OCI-LY7 (cell line): ENCODE results near the gene ZMIZ2. TPM values are rescaled to one million over a fixed set of nuclear protein-coding genes. Genes with fewer than 3 reads are reported as not detected.

ENCODE experiments used
- BruUV-seq: library from RNA; stranded (reverse); fragments of 400-500 nt; replicated peaks from 2 replicates; lab custom pipeline; 2021; lab: Mats Ljungman, UMichigan
- CTCF ChIA-PET: fragments of 300-600 bp; sonication (Branson Sonifier 250); formaldehyde crosslinking; loops from one replicate; lab custom pipeline; 2022; ENCODE audit warnings: antibody characterized with exemption; ENCODE audit not compliant: unreplicated experiment; lab: Charles Lee
- POLR2A ChIA-PET: fragments of 300-600 bp; sonication (Branson Sonifier 250); formaldehyde crosslinking; loops from one replicate; lab custom pipeline; 2022; ENCODE audit warnings: antibody characterized with exemption; lab: Charles Lee
- DNase-seq: peaks from one replicate; pipeline ENCODE4 v3.0.0-alpha.2; 2015; ENCODE audit warnings: low spot score
- H2AFZ ChIP-seq: fragments of 200-600 bp; sonication (generic), shearing (Covaris generic); 2 replicates; pipeline ENCODE4 v1.6.1; 2014; ENCODE audit warnings: mild to moderate bottlenecking, antibody characterized with exemption, low read length, moderate library complexity
- H3K27ac ChIP-seq: fragments of 200-600 bp; sonication (generic); 2 replicates; pipeline ENCODE4 v1.5.1; 2014; ENCODE audit warnings: mixed run types, low read depth, mild to moderate bottlenecking, moderate library complexity, low read length, inconsistent platforms; ENCODE audit not compliant: poor library complexity, severe bottlenecking
- H3K36me3 ChIP-seq: fragments of 200-600 bp; sonication (generic); 2 replicates; pipeline ENCODE4 v1.6.1; 2014; ENCODE audit warnings: mild to moderate bottlenecking, antibody characterized with exemption, low read length, moderate library complexity, mixed read lengths; ENCODE audit not compliant: insufficient read depth
- H3K4me1 ChIP-seq: fragments of 200-600 bp; sonication (generic); 2 replicates; pipeline ENCODE4 v1.5.1; 2014; ENCODE audit warnings: mild to moderate bottlenecking, low read length; ENCODE audit not compliant: insufficient read depth, poor library complexity, severe bottlenecking
- H3K4me2 ChIP-seq: fragments of 200-600 bp; sonication (generic); 2 replicates; pipeline ENCODE4 v1.6.1; 2014; ENCODE audit warnings: mild to moderate bottlenecking, low read length
- H3K4me3 ChIP-seq: fragments of 200-600 bp; sonication (generic); 2 replicates; pipeline ENCODE4 v1.5.1; 2014; ENCODE audit warnings: mild to moderate bottlenecking, low read depth, low read length; ENCODE audit not compliant: poor library complexity, severe bottlenecking
- H3K79me2 ChIP-seq: fragments of 200-600 bp; sonication (generic); 2 replicates; pipeline ENCODE4 v1.6.1; 2016; ENCODE audit warnings: low read depth, mild to moderate bottlenecking, low read length, moderate library complexity, mixed read lengths; ENCODE audit not compliant: insufficient read depth
- H3K9me2 ChIP-seq: fragments of 200-600 bp; sonication (generic); 2 replicates; pipeline ENCODE4 v1.6.1; 2016; ENCODE audit warnings: mild to moderate bottlenecking, low read length, mixed read lengths; ENCODE audit not compliant: insufficient read depth
- H3K9me3 ChIP-seq: fragments of 200-600 bp; sonication (generic); 2 replicates; pipeline ENCODE4 v1.6.1; 2014; ENCODE audit warnings: mild to moderate bottlenecking, mixed run types, low read length, mixed read lengths
- H4K20me1 ChIP-seq: fragments of 200-600 bp; sonication (generic); 2 replicates; pipeline ENCODE4 v1.6.1; 2014; ENCODE audit warnings: mild to moderate bottlenecking, antibody characterized with exemption, low read length, moderate library complexity, mixed read lengths; ENCODE audit not compliant: insufficient read depth
- EZH2phosphoT487 ChIP-seq: fragments of 200-600 bp; sonication (generic); IDR thresholded peaks from 2 replicates; pipeline ENCODE4 v1.6.1; 2018; ENCODE audit warnings: low read depth, borderline replicate concordance, mild to moderate bottlenecking, mixed run types, antibody characterized with exemption, low read length, moderate library complexity, mixed read lengths
- intact Hi-C: fragments of 100-400 bp; cut with micrococcal nuclease; formaldehyde crosslinking; loops from one replicate; pipeline ENCODE4 v1.10.0; 2022; ENCODE audit not compliant: unreplicated experiment
- total RNA-seq, 2 experiments: library from RNA; depleted of rRNA in 1 of 2; stranded (reverse); fragments of >200 nt in 1 of 2; shearing (Covaris generic) in 1 of 2; gene quantifications; 2 replicates each; pipeline ENCODE4 v1.2.3, GENCODE V29; 2014 to 2022
- TF ChIP-seq, protein P1 (sequence below): fragments of 200-600 bp; sonication (generic); conservative IDR thresholded peaks from 2 replicates; pipeline ENCODE4 v1.5.1; 2014; ENCODE audit warnings: mild to moderate bottlenecking, antibody characterized with exemption, low read length, moderate library complexity, mixed read lengths

Gene ZMIZ2
- total RNA-seq, 2 experiments from 2014 or later, result 17.2 to 79.7 TPM

DNA sequence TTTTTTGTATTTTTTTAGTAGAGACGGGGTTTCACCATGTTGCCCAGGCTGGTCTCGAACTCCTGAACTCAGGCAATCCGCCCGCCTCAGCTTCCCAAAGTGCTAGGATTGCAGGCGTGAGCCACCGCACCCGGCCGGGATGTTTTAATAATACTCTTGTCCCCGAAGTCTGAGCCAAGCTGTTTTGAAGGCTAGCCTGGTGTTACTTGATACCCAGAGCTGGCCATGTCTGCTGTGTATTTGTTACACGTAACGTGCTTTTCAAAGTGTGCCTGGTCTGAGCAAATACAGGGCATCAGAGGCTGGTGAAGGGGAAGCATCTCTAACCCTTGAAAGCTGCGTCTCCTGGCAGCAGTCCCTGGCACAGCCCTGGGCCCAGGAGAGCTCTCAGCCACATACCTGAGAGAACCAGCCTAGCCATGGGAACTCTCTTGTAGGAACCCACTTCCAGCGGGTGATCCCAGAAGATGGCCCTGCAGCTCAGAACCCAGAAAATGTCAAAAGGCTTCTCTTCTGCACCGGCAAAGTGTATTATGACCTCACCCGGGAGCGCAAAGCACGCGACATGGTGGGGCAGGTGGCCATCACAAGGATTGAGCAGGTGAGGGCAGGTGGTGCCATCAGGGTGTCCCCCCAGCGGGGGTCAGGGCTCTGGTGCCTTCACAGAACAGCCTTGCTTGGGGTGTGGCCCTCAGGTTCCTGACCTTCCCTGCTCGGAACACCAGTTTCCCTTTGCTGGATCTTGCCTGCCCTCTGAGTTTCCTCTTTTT lies 41.7 kb upstream of the ZMIZ2 start:
- Histone ChIP-seq H4K20me1 (no peaks in the 10 kb centered on the region), H3K9me2 (no peaks in the 10 kb centered on the region), H3K79me2 (no peaks in the 10 kb centered on the region), H3K36me3 (peaks cover 43% of the 10 kb centered on the region), H3K9me3 (no peaks in the 10 kb centered on the region), H2AFZ (no peak overlapping the region), H3K4me3 (no peak overlapping the region), H3K4me2 (no peak overlapping the region), H3K27ac (no peak overlapping the region), H3K4me1 (no peaks in the 10 kb centered on the region)
- ChIA-PET CTCF (no interaction called here), POLR2A (no interaction called here)
- intact Hi-C loops, result no loop called here
- no peak for DNase-seq
- no peak for TF ChIP-seq EZH2phosphoT487
- TF ChIP-seq, protein P1, sequence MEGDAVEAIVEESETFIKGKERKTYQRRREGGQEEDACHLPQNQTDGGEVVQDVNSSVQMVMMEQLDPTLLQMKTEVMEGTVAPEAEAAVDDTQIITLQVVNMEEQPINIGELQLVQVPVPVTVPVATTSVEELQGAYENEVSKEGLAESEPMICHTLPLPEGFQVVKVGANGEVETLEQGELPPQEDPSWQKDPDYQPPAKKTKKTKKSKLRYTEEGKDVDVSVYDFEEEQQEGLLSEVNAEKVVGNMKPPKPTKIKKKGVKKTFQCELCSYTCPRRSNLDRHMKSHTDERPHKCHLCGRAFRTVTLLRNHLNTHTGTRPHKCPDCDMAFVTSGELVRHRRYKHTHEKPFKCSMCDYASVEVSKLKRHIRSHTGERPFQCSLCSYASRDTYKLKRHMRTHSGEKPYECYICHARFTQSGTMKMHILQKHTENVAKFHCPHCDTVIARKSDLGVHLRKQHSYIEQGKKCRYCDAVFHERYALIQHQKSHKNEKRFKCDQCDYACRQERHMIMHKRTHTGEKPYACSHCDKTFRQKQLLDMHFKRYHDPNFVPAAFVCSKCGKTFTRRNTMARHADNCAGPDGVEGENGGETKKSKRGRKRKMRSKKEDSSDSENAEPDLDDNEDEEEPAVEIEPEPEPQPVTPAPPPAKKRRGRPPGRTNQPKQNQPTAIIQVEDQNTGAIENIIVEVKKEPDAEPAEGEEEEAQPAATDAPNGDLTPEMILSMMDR, result no peak
- no TSS peak for BruUV-seq

DNA sequence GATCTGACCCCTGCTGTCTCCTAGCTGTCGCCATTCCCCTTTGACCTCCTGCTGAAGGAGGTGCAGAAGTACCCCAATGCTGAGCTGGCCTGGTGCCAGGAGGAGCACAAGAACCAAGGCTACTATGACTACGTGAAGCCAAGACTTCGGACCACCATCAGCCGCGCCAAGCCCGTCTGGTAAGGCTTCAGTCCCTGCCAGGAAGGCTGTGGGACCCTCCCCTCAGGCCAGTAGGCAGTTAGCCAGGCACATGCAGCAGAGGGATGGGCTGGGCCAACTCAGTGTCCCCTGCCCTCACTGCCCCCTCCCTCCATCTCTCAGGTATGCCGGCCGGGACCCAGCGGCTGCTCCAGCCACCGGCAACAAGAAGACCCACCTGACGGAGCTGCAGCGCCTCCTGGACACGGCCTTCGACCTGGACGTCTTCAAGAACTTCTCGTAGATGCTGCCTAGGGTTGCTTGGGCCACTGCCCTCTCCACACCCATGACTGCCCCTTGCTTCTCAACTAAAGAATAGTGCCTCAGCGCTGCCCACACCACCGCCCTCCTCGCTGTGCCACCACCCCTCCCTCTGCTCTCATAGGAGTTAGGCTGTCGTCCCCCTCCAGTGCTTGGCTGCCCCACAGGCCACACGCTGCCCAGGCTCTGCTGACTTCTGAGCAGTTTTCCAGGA lies 41.0 kb upstream of the ZMIZ2 start:
- no peak overlapping the region for H2AFZ ChIP-seq
- no peaks in the 10 kb centered on the region for H3K9me3 ChIP-seq
- no peaks in the 10 kb centered on the region for H3K79me2 ChIP-seq
- BruUV-seq, result TSS peak; percentile 35
- peaks cover 39% of the 10 kb centered on the region for H3K36me3 ChIP-seq
- ChIA-PET CTCF (no interaction called here), POLR2A (no interaction called here)
- H3K27ac ChIP-seq, result no peak overlapping the region
- H3K4me3 ChIP-seq, result no peak overlapping the region
- no peaks in the 10 kb centered on the region for H4K20me1 ChIP-seq
- intact Hi-C loops, result no loop called here
- H3K4me1 ChIP-seq, result no peaks in the 10 kb centered on the region
- H3K9me2 ChIP-seq, result no peaks in the 10 kb centered on the region
- no peak for TF ChIP-seq EZH2phosphoT487
- no peak for DNase-seq
- no peak overlapping the region for H3K4me2 ChIP-seq

DNA sequence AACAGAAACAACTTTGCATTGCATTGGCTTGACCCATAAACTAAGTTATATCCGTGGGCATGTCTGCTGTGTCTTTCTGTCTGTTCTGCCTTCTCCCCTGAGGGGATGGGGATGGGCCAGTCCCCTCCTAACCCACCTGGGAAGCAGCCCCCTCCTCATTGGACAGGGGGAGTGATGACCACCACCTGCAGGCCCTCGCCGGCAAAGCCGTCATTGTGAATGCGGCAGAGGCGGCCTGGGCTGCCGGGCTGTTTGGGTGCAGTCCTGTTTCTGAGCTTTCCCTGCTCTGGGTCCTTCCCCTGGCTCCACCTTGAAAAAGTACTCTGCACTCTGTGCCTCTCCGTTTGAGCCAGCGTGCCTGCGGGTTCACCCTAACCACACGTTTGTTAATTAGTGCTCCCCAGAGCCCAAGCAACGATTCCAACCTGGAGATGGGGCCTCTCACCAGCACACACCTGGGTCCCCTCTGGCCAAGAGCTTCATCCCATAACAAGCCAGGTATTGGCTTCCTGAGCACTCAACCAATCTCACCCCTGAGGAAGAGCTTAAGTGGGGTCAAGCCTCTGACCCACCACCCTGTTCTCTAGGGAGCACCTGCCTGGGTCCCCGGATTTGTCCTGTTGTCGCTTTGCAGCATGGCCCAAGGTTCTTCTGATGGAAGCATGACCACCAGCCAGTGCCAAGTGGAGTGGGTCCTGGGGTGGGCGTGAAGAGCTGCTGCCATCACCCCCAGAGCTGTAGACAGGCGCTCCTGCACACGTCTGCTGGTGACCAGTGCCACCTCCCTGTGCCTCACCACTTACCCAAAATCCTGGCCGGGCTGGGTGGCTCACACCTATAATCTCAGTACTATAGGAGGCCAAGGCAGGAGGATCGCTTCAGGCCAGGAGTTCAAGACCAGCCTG lies 39.4 kb upstream of the ZMIZ2 start:
- H3K27ac ChIP-seq, result no peak overlapping the region
- ChIA-PET POLR2A (no interaction called here), CTCF (no interaction called here)
- no peaks in the 10 kb centered on the region for H3K9me2 ChIP-seq
- no TSS peak for BruUV-seq
- peaks cover 25% of the 10 kb centered on the region for H3K36me3 ChIP-seq
- TF ChIP-seq EZH2phosphoT487, result no peak
- TF ChIP-seq, protein P1, result no peak
- no peak overlapping the region for H3K4me2 ChIP-seq
- no peak for DNase-seq
- H3K79me2 ChIP-seq, result no peaks in the 10 kb centered on the region
- intact Hi-C loops, result no loop called here
- no peak overlapping the region for H3K4me3 ChIP-seq
- H4K20me1 ChIP-seq, result no peaks in the 10 kb centered on the region
- no peaks in the 10 kb centered on the region for H3K9me3 ChIP-seq
- H3K4me1 ChIP-seq, result no peaks in the 10 kb centered on the region
- no peak overlapping the region for H2AFZ ChIP-seq
